Cardiac septum (tissue), 1 donor: ENCODE measurements around the gene STEAP2. TPM values are rescaled to one million over a fixed set of nuclear protein-coding genes. Genes with fewer than 3 reads are reported as not detected.

ENCODE experiments used
- DNase-seq: peaks from one replicate; pipeline ENCODE4 v3.0.0-alpha.2; 2020; ENCODE audit warnings: low spot score
- intact Hi-C: fragments of 100-400 bp; cut with DNase I; formaldehyde crosslinking; loops from one replicate; pipeline ENCODE4 v1.14.0; 2022
- total RNA-seq: library from RNA; stranded (reverse); fragmentation: NEBNext Ultra II Directional; extraction: Animal tissue kit (Norgen Biotek cat#: 25700); gene quantifications from one replicate; pipeline ENCODE4 v1.2.1, GENCODE V29; 2021
- donor health status: DM: no; HTN: no; CAD: no.

STEAP2 gene
- total RNA-seq, 1 donor from 2014 or later = 15.9 TPM

DNA sequence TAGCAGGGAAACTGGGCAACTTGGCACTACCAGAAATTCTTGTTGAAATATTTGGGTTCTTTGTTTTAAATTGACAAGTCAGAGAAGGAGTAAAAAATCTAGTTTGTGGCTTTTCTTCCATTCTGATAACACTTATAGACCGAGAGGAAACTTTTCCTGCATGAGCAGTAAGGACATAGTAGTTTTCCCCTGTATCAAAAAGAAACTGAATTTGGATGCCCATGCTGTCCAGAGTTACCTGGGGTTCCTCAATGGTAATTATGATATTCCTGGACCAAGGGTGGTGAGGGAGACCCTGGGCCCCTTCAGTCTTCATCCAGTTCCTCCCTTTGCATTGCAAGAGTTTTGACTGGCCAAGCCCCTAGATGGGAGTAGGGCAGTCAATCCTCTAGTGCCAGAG is 19.9 kb upstream of the STEAP2 start:
- intact Hi-C loops = no loop called here

DNA sequence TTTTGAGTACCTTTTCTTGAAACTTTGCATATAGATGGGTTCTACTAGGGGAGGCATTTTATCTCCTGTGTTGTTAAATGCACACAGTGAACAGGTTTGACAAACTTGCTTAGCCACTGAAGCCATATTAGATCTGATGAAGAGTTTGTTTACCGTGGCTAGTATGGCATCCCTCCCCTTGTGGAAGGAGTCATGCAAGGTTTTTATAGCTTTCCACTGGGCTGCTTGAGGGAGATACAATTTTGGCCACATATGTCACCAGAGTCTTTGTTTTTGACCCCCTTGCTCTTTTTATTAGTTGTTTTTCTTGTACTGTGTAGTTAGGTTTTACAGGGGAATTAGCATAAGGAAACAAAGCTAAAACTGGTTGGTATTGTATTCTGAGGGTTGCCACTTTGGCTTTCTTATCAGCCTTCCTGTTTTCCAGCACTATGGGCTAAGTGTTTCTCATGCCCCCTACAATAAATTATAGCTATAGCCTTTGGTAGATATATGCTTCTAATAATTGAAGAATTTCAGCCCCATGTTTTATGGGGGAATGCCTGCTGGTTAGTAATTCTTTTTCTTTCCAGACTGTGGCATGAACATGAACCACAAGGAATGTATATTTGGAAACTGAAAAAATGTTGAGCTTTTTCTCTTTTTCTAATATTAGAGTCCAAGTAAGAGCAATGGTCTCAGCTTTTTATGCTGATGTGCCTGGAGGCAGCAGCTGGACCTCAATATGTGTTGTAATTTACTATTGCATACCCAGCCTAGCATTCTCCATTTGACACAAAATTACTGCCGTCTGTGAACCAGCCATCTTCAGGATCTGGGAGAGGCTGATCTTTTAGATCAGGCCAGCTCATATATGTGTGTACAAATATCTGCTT is 18.4 kb upstream of the STEAP2 start:
- intact Hi-C loops = no loop called here

More for the DNA sequence above, 19.9 kb upstream of the STEAP2 start:
- no peak for DNase-seq

DNA sequence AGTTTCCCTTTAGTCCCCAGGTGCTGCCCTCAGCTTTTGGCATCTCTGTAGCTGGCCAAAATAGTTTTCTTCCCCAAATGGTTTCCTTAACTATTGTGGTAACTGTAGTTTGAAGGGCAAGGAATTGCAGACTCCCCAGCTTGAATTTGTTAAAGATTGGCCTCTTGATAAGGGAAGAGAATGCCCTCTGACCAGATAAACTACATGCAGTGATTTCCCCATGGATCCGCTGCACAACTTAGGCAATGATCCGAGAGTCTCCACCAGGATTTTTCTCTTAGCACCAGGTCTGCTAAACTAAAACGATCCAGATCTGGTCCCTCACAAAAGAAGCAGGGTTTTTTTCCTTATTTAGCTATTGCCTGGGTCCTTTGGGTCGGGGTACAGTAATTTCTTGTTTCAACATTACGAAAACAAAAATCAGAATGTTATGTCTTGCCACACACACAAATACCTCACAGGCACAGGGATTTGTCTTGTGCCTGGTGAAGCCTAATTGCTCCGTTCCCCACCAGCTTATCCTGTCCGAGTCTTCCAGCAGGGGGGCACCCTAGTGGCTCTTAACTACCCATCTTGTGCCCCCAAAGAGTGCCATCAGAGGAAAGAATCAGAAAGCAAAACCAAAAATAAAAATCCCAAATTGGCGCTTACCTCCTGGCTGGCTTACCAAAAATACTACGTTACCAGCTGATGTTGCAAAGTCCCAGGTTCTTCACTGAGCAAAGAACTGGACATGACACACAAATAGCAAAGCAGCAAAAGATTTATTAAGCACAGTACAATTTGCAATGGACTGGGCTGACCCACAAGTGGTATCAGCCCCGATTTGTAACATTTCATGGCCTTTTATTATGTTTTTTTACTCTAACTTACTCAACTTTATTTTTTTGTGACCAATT is 16.4 kb upstream of the STEAP2 start:
- intact Hi-C loops = no loop called here
- no peak for DNase-seq

More for the DNA sequence above, 18.4 kb upstream of the STEAP2 start:
- no peak for DNase-seq

DNA sequence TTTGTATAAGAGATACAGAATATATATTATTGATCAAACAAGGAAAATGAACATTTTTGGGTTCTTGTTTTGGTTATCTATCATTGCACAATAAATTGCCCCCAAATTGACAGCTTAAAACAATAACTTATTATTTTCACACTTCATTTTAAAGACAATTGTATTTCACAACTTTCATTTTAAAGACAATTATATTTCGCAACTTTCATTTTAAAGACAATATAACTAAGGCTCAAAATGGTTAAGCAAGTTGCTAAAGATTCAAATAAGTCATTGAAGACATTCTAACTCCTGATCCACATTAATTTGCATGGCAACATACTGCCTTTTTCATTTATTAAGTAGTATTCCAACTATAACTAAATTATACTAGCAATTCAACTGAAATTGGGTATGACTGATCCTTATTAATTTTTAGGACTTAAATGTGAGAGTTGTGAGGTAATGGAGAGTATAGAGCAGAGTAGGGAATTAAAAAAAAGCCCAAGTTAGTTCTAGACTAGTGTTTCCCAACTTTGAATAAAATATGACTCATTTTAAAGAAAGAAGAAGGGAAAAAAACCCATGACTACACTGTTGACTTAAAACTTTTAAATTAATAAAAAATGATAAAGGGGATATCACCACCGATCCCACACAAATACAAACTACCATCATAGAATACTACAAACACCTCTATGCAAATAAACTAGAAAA is 9.9 kb upstream of the STEAP2 start:
- no peak for DNase-seq
- intact Hi-C loops = no loop called here

DNA sequence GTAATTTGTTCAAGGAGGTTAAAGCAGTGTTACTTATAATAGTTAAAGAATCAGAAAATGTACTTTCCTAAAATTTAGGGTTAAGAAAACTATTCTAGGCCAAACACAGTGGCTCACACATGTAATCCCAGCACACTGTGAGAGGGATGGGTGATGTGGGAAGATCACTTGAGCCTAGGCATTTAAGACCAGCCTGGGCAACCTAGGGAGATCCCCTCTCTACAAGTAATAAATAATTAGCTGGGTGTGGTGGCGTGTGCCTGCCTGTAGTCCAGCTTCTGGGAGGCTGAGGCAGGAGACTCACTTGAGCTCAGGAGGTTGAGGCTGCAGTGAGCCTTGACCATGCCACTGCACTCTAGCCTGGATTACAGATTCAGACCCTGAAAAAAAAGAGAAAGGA is 3.6 kb upstream of the STEAP2 start:
- intact Hi-C loops = no loop called here
- DNase-seq = no peak

DNA sequence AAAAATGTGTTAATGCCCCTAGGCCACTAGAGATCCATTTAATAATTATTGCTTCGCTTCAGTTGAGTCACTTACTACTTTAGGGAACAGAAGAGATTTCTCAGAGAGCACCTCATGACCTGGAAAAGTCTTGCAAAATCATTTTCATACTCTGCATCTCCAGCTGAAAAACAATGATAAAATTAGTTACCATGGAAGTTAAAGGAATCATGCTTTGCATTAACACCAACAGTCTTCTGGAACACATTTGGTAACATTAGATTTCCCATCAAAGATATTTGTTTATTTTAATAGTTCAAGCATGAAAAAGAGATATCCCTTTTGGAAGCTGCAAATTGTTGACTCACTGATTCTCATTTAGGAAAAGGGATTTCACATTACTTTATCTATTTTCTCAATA is 1.8 kb upstream of the STEAP2 start:
- DNase-seq = no peak
- intact Hi-C loops = loop anchor here (5.0 kb wide), 1 partner anchor 43 kb away; no protein-coding TSS in a partner anchor

DNA sequence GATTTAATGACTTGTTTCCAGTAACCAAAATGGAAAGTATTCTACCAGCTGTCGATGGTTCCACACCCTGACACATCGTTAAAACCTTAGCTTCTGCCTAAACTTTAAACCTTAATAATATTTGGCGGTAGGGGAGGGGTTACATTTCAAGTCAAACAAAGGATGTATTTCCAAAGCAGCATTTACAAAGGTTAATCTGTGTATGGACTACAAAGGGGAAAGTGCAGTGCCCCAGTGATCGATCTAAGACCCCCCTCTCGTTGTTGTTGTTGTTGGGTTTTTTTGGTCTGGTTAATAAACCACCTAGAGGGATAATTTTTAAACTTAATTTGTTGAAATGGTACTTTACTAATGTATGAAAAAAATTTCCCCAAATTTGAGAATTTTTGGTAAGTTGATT is 1.1 kb upstream of the STEAP2 start:
- intact Hi-C loops = loop anchor here (5.0 kb wide), 1 partner anchor 42 kb away; no protein-coding TSS in a partner anchor
- DNase-seq = no peak

DNA sequence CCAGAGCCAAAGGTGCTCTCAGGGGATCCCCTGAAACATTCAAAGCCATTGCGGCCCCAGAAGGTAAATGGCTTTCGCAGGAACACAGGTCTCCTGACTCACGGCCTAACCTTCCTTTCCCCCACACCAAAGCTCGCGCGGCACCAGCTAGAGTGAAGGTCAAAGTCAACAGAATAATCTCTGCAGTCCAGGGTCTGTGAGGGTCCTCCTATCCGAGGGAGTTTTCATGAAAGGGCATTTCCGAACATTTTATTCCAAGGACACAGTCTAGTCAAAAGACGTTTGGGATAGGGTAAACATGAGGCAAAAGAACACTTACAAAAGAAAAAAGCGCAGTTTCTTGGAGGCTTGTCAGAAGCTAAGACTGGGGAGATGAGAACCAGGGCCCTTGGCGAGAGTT is 559 bp upstream of the STEAP2 start:
- intact Hi-C loops = loop anchor here (5.0 kb wide), 1 partner anchor 41 kb away; no protein-coding TSS in a partner anchor
- no peak for DNase-seq

DNA sequence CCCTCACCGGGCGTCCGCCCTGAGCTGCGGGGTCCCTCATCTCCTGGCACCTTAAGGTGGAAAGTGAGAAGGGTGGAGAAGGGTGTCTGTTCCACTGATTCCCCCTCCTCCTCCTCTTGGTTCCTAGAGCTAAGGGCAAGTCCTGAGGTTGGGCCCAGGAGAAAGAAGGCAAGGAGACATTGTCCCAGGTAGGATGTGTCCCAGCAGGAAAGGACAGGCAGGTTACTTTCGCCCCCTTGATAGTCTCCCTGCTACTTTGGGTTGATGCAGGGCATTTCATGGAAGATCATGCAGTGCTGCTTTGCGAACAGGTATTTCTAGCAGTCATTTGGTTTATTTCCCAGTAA is 582 bp downstream of the STEAP2 start:
- intact Hi-C loops = loop anchor here (5.0 kb wide), 1 partner anchor 40 kb away; no protein-coding TSS in a partner anchor
- no peak for DNase-seq

DNA sequence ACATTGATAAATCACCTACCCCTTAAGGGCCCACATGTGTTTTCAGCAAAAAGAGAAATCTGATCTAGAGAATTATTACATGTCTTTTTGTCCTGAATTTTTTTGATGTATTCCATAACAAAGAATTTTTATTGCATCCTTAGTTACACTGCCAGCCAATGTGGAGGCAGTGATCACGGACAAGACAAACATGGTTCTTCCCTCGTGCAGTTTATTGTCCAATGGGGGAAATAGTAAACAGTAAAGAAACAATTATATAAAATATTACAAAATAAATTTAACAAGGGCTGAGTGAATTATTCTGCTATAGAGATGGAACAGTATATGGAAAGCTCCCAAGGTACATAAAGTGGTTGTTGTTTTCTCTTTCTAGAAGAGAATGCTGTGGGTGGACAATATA is 2.0 kb downstream of the STEAP2 start:
- no peak for DNase-seq
- intact Hi-C loops = loop anchor here (5.0 kb wide), 1 partner anchor 39 kb away; no protein-coding TSS in a partner anchor

DNA sequence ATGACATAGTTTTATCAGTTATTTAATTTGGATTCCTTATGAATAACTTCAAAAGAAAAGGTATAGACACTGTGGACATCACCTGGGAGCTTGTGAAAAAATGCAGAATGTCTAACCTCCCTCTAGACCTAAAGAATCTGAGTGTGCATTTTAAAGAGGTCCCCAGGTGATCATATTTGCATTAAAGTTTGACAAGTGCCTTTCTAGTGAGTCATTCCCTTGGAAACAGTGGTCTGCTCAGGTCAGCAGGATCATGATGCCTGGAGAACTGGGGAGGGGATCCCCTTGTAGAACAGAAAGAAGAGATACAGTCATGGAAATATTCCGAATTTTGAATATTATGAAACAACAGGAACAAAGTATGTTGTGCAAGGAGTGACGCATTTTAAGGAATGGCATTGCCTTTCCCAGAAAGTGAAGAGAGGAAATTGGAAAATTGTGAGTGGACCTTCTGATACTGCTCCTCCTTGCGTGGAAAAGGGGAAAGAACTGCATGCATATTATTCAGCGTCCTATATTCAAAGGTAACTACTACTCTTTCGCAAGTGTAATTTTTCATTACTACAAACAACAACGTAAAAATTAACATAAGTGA is 4.6 kb downstream of the STEAP2 start:
- intact Hi-C loops = no loop called here
- DNase-seq = no peak

DNA sequence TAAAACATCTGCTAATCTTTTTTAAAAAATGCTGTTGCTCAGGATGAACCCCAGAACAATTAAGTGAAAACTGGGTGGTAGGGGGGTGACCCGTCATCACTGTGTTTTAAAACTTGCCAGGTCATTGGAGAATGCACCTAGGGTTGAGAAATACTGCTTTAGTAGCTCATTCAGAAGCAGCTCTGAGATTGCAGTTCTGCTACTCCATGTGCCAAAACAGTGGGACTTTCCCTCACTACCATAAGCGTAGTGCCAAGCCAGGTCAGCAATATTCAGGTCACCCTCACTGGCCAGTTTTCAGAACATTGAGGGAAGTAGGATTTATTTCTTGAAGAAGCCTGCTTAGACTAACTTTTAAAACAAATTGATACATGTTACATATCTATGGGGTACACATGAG is 5.2 kb downstream of the STEAP2 start:
- intact Hi-C loops = no loop called here
- no peak for DNase-seq

DNA sequence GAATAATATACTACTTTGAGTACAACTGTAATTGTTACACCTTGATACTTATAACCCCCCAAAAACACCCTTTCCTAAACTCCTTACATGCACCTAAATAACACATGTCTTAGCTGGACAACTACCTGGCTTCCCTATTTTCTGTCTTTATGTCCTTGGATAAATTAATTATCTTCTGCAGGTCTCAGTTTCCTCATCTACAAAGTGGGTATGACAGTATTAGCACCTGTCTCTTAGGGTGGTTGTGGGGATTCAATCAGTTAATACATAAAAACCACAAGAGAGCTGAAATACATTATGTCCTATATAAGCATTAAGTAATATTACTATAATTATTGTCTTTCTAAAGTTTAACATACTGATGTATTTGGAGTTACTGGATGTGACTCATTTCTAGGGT is 10.8 kb downstream of the STEAP2 start:
- DNase-seq = no peak
- intact Hi-C loops = no loop called here

DNA sequence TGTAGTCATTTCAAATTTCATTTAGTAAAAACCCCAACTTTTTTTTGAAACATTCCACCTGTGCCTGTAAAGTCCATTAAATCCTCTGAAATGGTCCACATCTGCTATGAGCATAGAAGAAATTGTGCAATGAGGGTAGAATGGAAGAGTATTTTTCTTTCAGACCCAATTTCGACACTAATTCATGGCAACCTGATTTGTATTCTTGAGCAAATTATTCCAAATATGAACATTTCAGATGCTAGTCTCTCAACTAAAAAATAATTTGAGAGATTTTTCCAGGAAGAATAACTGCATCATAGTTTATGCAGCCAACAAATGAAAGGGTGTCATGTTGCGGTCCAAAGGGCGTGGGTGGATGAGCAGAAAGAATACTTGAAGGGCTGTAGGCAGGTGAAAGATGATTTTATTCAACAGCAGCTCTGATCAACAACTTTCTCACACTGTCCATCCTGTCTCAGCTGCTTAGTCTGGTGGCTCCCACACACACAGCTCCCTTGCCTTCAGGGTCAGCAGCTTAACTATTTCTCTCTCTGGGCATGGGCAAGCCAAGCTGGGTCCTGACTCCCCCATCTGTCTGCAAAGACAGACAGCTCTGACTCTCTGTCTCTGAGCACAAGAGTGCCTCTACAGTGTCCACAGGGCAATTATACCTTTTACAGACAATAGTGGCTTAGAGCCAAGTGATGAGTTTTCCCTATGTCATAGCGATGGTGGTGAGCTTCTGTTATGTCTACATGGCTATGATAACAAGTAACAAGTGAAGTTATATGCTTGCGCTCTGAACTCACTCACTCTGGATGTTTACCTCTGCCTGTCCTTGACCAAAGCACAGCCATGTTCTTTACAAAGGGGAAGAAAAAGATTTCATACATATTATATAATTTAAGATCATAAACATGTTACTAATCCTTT is 11.5 kb downstream of the STEAP2 start:
- intact Hi-C loops = no loop called here
- DNase-seq = no peak

DNA sequence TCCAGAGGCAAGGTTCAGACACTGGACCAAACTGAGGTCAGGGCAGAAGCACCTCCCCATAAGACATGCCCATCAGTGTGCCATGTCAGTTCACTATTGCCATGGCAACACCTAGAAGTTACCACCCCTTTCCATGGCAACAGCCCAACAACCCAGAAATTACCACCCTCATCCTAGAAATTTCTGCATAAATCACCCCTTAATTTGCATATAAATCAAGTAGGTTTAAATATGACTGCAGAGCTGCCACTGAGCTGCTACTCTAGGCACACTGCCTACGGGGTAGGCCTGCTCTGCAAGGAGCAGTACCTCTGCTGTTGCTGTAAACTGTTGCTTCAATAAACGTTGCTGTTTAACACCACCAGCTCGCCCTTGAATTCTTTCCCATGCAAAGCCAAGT is 12.7 kb downstream of the STEAP2 start:
- intact Hi-C loops = no loop called here
- no peak for DNase-seq

DNA sequence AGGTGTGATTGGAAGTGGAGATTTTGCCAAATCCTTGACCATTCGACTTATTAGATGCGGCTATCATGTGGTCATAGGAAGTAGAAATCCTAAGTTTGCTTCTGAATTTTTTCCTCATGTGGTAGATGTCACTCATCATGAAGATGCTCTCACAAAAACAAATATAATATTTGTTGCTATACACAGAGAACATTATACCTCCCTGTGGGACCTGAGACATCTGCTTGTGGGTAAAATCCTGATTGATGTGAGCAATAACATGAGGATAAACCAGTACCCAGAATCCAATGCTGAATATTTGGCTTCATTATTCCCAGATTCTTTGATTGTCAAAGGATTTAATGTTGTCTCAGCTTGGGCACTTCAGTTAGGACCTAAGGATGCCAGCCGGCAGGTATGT is 13.6 kb downstream of the STEAP2 start:
- no peak for DNase-seq
- intact Hi-C loops = no loop called here

DNA sequence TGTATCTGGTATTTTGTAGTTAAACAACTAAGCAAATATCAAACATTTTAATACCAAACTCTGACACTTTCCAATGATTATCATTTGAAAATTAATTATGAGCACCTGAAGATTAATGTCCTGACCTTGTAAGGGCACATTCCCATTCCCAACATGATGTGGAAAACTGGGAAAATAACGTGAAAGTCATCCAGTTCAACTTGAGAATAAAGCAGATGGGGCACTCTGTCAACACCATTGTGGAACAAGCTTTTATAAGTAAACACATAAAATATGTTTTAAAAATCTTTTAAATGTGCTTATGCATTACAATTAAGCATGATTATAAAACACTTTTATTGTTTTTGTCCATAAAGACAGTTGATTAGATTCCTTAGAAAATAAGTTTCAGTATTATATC is 14.1 kb downstream of the STEAP2 start:
- intact Hi-C loops = no loop called here
- no peak for DNase-seq

DNA sequence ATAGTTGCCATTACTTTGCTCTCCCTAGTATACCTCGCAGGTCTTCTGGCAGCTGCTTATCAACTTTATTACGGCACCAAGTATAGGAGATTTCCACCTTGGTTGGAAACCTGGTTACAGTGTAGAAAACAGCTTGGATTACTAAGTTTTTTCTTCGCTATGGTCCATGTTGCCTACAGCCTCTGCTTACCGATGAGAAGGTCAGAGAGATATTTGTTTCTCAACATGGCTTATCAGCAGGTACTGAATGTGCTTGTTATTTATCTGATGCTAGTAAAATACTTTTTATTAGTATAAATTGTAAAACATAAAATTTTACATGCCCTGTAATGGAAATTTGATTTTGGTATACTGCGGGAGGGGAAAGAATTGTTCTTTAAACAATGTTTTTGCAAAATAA is 15.7 kb downstream of the STEAP2 start:
- intact Hi-C loops = no loop called here
- no peak for DNase-seq

DNA sequence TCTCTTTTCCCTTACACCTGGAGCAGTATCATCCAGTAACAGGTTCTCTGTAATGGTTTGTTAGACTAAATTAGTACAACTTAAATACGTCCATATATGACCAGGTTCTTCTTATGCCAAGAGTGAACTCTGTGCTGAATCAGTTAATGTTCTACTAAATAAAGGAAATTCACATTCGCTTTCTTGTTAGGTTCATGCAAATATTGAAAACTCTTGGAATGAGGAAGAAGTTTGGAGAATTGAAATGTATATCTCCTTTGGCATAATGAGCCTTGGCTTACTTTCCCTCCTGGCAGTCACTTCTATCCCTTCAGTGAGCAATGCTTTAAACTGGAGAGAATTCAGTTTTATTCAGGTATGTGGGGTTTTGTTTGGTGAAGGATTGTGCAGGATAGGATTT is 18.1 kb downstream of the STEAP2 start:
- no peak for DNase-seq
- intact Hi-C loops = no loop called here
